IPS-20b (cell line): ENCODE results near the gene PRKG1.

Source experiments
- H3K27ac ChIP-seq: one replicate; pipeline ENCODE4 v1.5.1; 2013; ENCODE audit warnings: low read length
- H3K27me3 ChIP-seq: 2 replicates; pipeline ENCODE4 v1.6.1; 2013; ENCODE audit warnings: mild to moderate bottlenecking, low read length, inconsistent platforms; ENCODE audit not compliant: insufficient read depth
- H3K36me3 ChIP-seq: 2 replicates; pipeline ENCODE4 v1.6.1; 2013; ENCODE audit warnings: low read depth, mild to moderate bottlenecking, inconsistent platforms, low read length, moderate library complexity; ENCODE audit not compliant: insufficient read depth
- H3K4me1 ChIP-seq: 2 replicates; pipeline ENCODE4 v1.6.1; 2013; ENCODE audit warnings: mild to moderate bottlenecking, control low read depth, inconsistent platforms, low read length, moderate library complexity; ENCODE audit not compliant: insufficient read depth
- H3K4me3 ChIP-seq: 2 replicates; pipeline ENCODE4 v1.5.1; 2013; ENCODE audit warnings: mild to moderate bottlenecking, low read length, inconsistent platforms
- H3K9ac ChIP-seq: 2 replicates; pipeline ENCODE4 v1.6.1; 2013; ENCODE audit warnings: low read depth, mild to moderate bottlenecking, inconsistent platforms, low read length, moderate library complexity
- H3K9me3 ChIP-seq: 2 replicates; pipeline ENCODE4 v1.6.1; 2013; ENCODE audit warnings: mild to moderate bottlenecking, low read depth, low read length, inconsistent platforms; ENCODE audit not compliant: insufficient read depth

The PRKG1 gene

GRCh38 chr10:52319926-52320325 lies 1245.6 kb downstream of the PRKG1 start:
- no peaks in the 10 kb centered on the region for H3K36me3 ChIP-seq
- no peak overlapping the region for H3K27ac ChIP-seq
- no peaks in the 10 kb centered on the region for H3K9me3 ChIP-seq
- H3K9ac ChIP-seq: no peak overlapping the region
- no peaks in the 10 kb centered on the region for H3K4me1 ChIP-seq
- H3K27me3 ChIP-seq: peaks cover 25% of the 10 kb centered on the region
- no peak overlapping the region for H3K4me3 ChIP-seq

- Histone ChIP-seq H3K36me3 (no peaks in the 10 kb centered on the region), H3K9ac (no peak overlapping the region), H3K27ac (no peak overlapping the region), H3K4me3 (no peak overlapping the region), H3K9me3 (no peaks in the 10 kb centered on the region), H3K27me3 (peaks cover 2% of the 10 kb centered on the region; the same call in 1 of the 2 replicates), H3K4me1 (no peaks in the 10 kb centered on the region)
These were observed 1248.0 kb downstream of the PRKG1 start for GRCh38 chr10:52322323-52322722.

- H3K4me1 ChIP-seq: no peaks in the 10 kb centered on the region
- no peaks in the 10 kb centered on the region for H3K36me3 ChIP-seq
- H3K27ac ChIP-seq: no peak overlapping the region
- H3K27me3 ChIP-seq: no peaks in the 10 kb centered on the region
- H3K9ac ChIP-seq: no peak overlapping the region
- no peaks in the 10 kb centered on the region for H3K9me3 ChIP-seq
- no peak overlapping the region for H3K4me3 ChIP-seq
These were observed 1248.6 kb downstream of the PRKG1 start for GRCh38 chr10:52322936-52323335.

- H3K9ac ChIP-seq: no peak overlapping the region
- no peaks in the 10 kb centered on the region for H3K4me1 ChIP-seq
- no peaks in the 10 kb centered on the region for H3K9me3 ChIP-seq
- no peaks in the 10 kb centered on the region for H3K36me3 ChIP-seq
- H3K27ac ChIP-seq: no peak overlapping the region
- no peak overlapping the region for H3K4me3 ChIP-seq
- no peaks in the 10 kb centered on the region for H3K27me3 ChIP-seq
These were observed 1252.1 kb downstream of the PRKG1 start for GRCh38 chr10:52326382-52326781.

- peaks cover 9% of the 10 kb centered on the region; the same call in 1 of the 2 replicates for H3K4me1 ChIP-seq
These were observed 1257.5 kb downstream of the PRKG1 start for GRCh38 chr10:52331638-52332364.

GRCh38 chr10:52332815-52333214 lies 1258.5 kb downstream of the PRKG1 start:
- H3K4me3 ChIP-seq: no peak overlapping the region
- H3K9me3 ChIP-seq: no peaks in the 10 kb centered on the region
- no peaks in the 10 kb centered on the region for H3K36me3 ChIP-seq
- H3K9ac ChIP-seq: no peak overlapping the region
- H3K4me1 ChIP-seq: peaks cover 9% of the 10 kb centered on the region; the same call in 1 of the 2 replicates
- H3K27ac ChIP-seq: no peak overlapping the region
- H3K27me3 ChIP-seq: no peaks in the 10 kb centered on the region

More at GRCh38 chr10:52331638-52332364, 1257.5 kb downstream of the PRKG1 start:
- H3K36me3 ChIP-seq: no peaks in the 10 kb centered on the region
- no peak overlapping the region for H3K9ac ChIP-seq
- no peak overlapping the region for H3K4me3 ChIP-seq
- no peak overlapping the region for H3K27ac ChIP-seq
- no peaks in the 10 kb centered on the region for H3K27me3 ChIP-seq
- no peaks in the 10 kb centered on the region for H3K9me3 ChIP-seq

GRCh38 chr10:52334595-52334994 lies 1260.3 kb downstream of the PRKG1 start:
- no peak overlapping the region for H3K9ac ChIP-seq
- H3K27me3 ChIP-seq: no peaks in the 10 kb centered on the region
- no peaks in the 10 kb centered on the region for H3K9me3 ChIP-seq
- no peak overlapping the region for H3K27ac ChIP-seq
- no peaks in the 10 kb centered on the region for H3K36me3 ChIP-seq
- H3K4me3 ChIP-seq: no peak overlapping the region
- H3K4me1 ChIP-seq: peaks cover 9% of the 10 kb centered on the region; the same call in 1 of the 2 replicates

GRCh38 chr10:52335665-52336064 lies 1261.4 kb downstream of the PRKG1 start:
- no peak overlapping the region for H3K9ac ChIP-seq
- H3K9me3 ChIP-seq: no peaks in the 10 kb centered on the region
- no peak overlapping the region for H3K27ac ChIP-seq
- no peak overlapping the region for H3K4me3 ChIP-seq
- H3K27me3 ChIP-seq: no peaks in the 10 kb centered on the region
- H3K36me3 ChIP-seq: no peaks in the 10 kb centered on the region
- H3K4me1 ChIP-seq: peaks cover 9% of the 10 kb centered on the region; the same call in 1 of the 2 replicates

GRCh38 chr10:52337225-52337624 lies 1262.9 kb downstream of the PRKG1 start:
- H3K27me3 ChIP-seq: no peaks in the 10 kb centered on the region
- no peak overlapping the region for H3K27ac ChIP-seq
- peaks cover 9% of the 10 kb centered on the region; the same call in 1 of the 2 replicates for H3K4me1 ChIP-seq
- no peaks in the 10 kb centered on the region for H3K9me3 ChIP-seq
- no peak overlapping the region for H3K4me3 ChIP-seq
- no peak overlapping the region for H3K9ac ChIP-seq
- no peaks in the 10 kb centered on the region for H3K36me3 ChIP-seq

- Histone ChIP-seq H3K4me3 (no peak overlapping the region), H3K9me3 (no peaks in the 10 kb centered on the region), H3K36me3 (no peaks in the 10 kb centered on the region), H3K27me3 (no peaks in the 10 kb centered on the region), H3K4me1 (no peaks in the 10 kb centered on the region), H3K9ac (no peak overlapping the region), H3K27ac (no peak overlapping the region)
These were observed 1269.2 kb downstream of the PRKG1 start for GRCh38 chr10:52343439-52343838.

GRCh38 chr10:52346394-52347326 lies 1272.4 kb downstream of the PRKG1 start:
- Histone ChIP-seq H3K9ac (no peak overlapping the region), H3K4me1 (no peaks in the 10 kb centered on the region), H3K27me3 (no peaks in the 10 kb centered on the region), H3K9me3 (no peaks in the 10 kb centered on the region), H3K27ac (no peak overlapping the region), H3K36me3 (no peaks in the 10 kb centered on the region), H3K4me3 (no peak overlapping the region)

GRCh38 chr10:52347327-52347667 lies 1273.0 kb downstream of the PRKG1 start:
- H3K36me3 ChIP-seq: no peaks in the 10 kb centered on the region
- no peaks in the 10 kb centered on the region for H3K9me3 ChIP-seq
- no peak overlapping the region for H3K4me3 ChIP-seq
- H3K27me3 ChIP-seq: no peaks in the 10 kb centered on the region
- H3K27ac ChIP-seq: no peak overlapping the region
- no peaks in the 10 kb centered on the region for H3K4me1 ChIP-seq
- no peak overlapping the region for H3K9ac ChIP-seq
